Measurements from ENCODE around the gene THUMPD3.

The THUMPD3 gene

GRCh38 chr3:9422712-9423424, 60.0 kb downstream of the THUMPD3 start:
- DNase-seq, result no peak

- DNase-seq, result no peak
Measured at GRCh38 chr3:9428411-9428810, 65.6 kb downstream of the THUMPD3 start.

GRCh38 chr3:9430733-9431132, 67.9 kb downstream of the THUMPD3 start:
- no peak for DNase-seq

- DNase-seq, result no peak
Measured at GRCh38 chr3:9433627-9434521, 71.0 kb downstream of the THUMPD3 start.

- DNase-seq, result no peak
Measured at GRCh38 chr3:9435316-9435715, 72.5 kb downstream of the THUMPD3 start.

Data from activated CD4-positive, alpha-beta T cell treated with anti-CD3 and anti-CD28 coated beads for 48 hours (primary cell).